ENCODE data around the gene GPR108. TPM values are rescaled to one million over a fixed set of nuclear protein-coding genes. Genes with fewer than 3 reads are reported as not detected.

The GPR108 gene
- total RNA-seq, 4 donors from 2014 or later: 87.9 to 152 (median 116) TPM

DNA sequence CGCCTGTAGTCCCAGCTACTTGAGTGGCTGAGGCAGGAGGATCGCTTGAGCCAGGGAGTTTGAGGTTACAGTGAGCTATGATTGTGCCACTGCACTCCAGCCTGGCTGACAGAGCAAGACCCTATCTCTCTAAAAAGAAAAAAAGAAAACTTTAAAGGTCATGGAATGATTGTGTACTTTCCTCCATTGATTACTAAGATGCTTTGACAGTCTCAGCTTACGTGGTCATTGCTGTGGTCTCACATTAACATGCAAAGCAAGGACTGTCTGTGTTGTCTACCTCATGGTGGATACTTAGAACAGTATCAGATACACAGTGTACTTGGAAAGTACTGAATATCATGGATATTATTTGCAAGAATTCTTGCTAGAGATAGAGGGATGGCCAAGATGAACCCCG, 53.4 kb downstream of the GPR108 start:
- H3K27ac ChIP-seq: no peak overlapping the region
- no peaks in the 10 kb centered on the region for H3K27me3 ChIP-seq
- DNase-seq: no peak
- TF ChIP-seq POLR2A (IDR thresholded peaks at IDR 0.05): no peak
- TF ChIP-seq, protein P1, sequence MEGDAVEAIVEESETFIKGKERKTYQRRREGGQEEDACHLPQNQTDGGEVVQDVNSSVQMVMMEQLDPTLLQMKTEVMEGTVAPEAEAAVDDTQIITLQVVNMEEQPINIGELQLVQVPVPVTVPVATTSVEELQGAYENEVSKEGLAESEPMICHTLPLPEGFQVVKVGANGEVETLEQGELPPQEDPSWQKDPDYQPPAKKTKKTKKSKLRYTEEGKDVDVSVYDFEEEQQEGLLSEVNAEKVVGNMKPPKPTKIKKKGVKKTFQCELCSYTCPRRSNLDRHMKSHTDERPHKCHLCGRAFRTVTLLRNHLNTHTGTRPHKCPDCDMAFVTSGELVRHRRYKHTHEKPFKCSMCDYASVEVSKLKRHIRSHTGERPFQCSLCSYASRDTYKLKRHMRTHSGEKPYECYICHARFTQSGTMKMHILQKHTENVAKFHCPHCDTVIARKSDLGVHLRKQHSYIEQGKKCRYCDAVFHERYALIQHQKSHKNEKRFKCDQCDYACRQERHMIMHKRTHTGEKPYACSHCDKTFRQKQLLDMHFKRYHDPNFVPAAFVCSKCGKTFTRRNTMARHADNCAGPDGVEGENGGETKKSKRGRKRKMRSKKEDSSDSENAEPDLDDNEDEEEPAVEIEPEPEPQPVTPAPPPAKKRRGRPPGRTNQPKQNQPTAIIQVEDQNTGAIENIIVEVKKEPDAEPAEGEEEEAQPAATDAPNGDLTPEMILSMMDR (IDR thresholded peaks at IDR 0.05): no peak
- 87 to 89% methylated on average over 4 of the region's 4 CpGs for WGBS, 2 donors
- no peaks in the 10 kb centered on the region for H3K4me1 ChIP-seq
- H3K36me3 ChIP-seq: no peaks in the 10 kb centered on the region
- H3K4me3 ChIP-seq (replicated peaks in 1 of 3): no peak overlapping the region
- H3K9me3 ChIP-seq: no peaks in the 10 kb centered on the region
- intact Hi-C loops (cut with DNase I): no loop called here

DNA sequence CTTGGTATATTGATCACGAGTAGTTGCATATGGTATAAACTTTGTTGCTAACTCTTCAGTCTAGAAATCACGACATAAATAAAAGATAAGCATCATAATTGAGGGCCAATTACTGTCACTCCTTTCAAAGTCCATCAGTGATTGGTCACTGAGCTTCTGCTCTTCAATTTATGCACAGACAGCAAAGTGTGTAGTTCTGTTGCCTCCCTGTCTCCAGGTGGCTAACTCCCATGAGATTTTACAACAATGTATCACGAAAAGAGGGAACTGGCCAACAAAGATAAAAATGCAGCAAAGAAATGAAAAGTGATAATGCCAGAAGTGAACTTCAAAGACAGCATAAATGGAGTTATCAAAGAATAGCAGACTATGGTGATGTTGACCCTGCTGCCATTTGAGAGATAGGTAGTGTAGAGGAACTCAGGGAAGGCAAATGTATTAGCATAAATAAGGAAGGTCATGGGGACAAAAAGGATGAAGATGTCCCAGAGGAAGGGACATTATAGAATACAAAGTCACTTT, 54.7 kb downstream of the GPR108 start:
- Histone ChIP-seq H3K36me3 (no peaks in the 10 kb centered on the region), H3K9me3 (no peaks in the 10 kb centered on the region), H3K4me1 (no peaks in the 10 kb centered on the region), H3K27ac (no peak overlapping the region), H3K4me3 (replicated peaks in 1 of 3) (no peak overlapping the region), H3K27me3 (no peaks in the 10 kb centered on the region)
- WGBS, 2 donors: 82 to 84% methylated on average over 3 of the region's 3 CpGs
- DNase-seq: no peak
- intact Hi-C loops (cut with DNase I): no loop called here
- no peak for TF ChIP-seq POLR2A (IDR thresholded peaks at IDR 0.05)
- TF ChIP-seq, protein P1 (IDR thresholded peaks at IDR 0.05): no peak

DNA sequence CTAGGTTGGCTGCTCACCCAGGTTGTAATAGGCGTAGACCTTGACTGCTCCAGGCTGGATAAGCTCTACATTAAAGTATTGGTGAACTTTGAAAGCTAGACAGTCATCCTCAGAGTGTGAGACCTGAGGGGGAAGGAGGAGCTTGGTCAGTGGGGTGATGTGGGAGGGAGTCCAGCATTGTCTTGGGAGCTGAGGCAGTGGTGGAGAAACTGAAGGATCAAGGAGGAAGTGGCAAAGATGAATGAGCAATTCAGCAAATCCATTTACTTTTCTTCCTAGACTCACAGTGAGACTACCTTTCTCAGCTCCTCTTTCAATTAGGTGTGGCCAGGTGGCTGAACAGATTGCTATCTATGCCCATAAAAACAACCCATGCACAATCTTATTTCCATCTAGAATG, 57.2 kb downstream of the GPR108 start:
- TF ChIP-seq, protein P1 (IDR thresholded peaks at IDR 0.05): no peak
- no peak for TF ChIP-seq POLR2A (IDR thresholded peaks at IDR 0.05)
- Histone ChIP-seq H3K36me3 (no peaks in the 10 kb centered on the region), H3K9me3 (no peaks in the 10 kb centered on the region), H3K27me3 (no peaks in the 10 kb centered on the region), H3K27ac (no peak overlapping the region), H3K4me1 (no peaks in the 10 kb centered on the region), H3K4me3 (replicated peaks in 1 of 3) (no peak overlapping the region)
- DNase-seq: no peak
- 93 to 96% methylated on average over 1 of the region's 1 CpG for WGBS, 2 donors
- intact Hi-C loops (cut with DNase I): no loop called here

Small RNA genes within 50 kb of the gene (microRNA-seq; reads per million reads assigned to microRNA genes)
- not detected for gene MIR6791

Other genes starting within 250 kb of the GPR108 start
- under 1 TPM in 3 of 4 donors, not detected in 1; 0.22 to 0.67 (median 0.59) TPM for gene TUBB4A, start 235.3 kb downstream of the GPR108 start, total RNA-seq
- gene TNFSF9, start 206.6 kb downstream of the GPR108 start, total RNA-seq: under 1 TPM in 2 of 4 donors, not detected in 2; 0.45 to 0.54 TPM
- under 1 TPM in 1 of 4 donors, not detected in 3; 0.73 TPM for gene CD70, start 146.4 kb downstream of the GPR108 start, total RNA-seq
- 1 to 10 TPM in 1 of 4 donors, under 1 TPM in 2, not detected in 1; 0.54 to 1.1 (median 0.63) TPM for gene TNFSF14, start 67.4 kb downstream of the GPR108 start, total RNA-seq
- gene C3, start 16.9 kb downstream of the GPR108 start, total RNA-seq: 100 to 1,000 TPM; 126 to 631 (median 350) TPM
- gene TRIP10, start 2.1 kb upstream of the GPR108 start, total RNA-seq: 10 to 100 TPM; 48.9 to 65.8 (median 58.8) TPM
- gene SH2D3A, start 29.9 kb upstream of the GPR108 start, total RNA-seq: 10 to 100 TPM; 14.1 to 27.4 (median 20.7) TPM
- gene VAV1, start 35.1 kb upstream of the GPR108 start, total RNA-seq: 1 to 10 TPM; 1.7 to 4.3 (median 2.6) TPM
- not detected for gene ADGRE1, start 150.0 kb upstream of the GPR108 start, total RNA-seq

Measured in thyroid gland (tissue), 4 donors.